H9 (cell line): ENCODE data around the gene DUSP2. TPM values are rescaled to one million over a fixed set of nuclear protein-coding genes. Genes with fewer than 3 reads are reported as not detected.

Experiments
- DNase-seq: peaks from one replicate; pipeline ENCODE4 v3.0.0-alpha.2; 2017
- H2AFZ ChIP-seq: one replicate; pipeline ENCODE4 v1.6.1; 2013; ENCODE audit warnings: mild to moderate bottlenecking, low read length, control low read depth, moderate library complexity
- H2AK5ac ChIP-seq: 2 replicates; pipeline ENCODE4 v1.6.1; 2013; ENCODE audit warnings: low read length, control low read depth, mixed read lengths; ENCODE audit not compliant: insufficient read length
- H2BK120ac ChIP-seq: one replicate; pipeline ENCODE4 v1.6.1; 2013; ENCODE audit warnings: low read depth, mild to moderate bottlenecking, low read length, control low read depth, inconsistent platforms; ENCODE audit not compliant: poor library complexity, severe bottlenecking
- H2BK12ac ChIP-seq: 2 replicates; pipeline ENCODE4 v1.6.1; 2013; ENCODE audit warnings: low read length, control low read depth, mixed read lengths, low read depth; ENCODE audit not compliant: insufficient read length
- H2BK15ac ChIP-seq: 2 replicates; pipeline ENCODE4 v1.6.1; 2013; ENCODE audit warnings: low read depth, low read length, control low read depth
- H2BK20ac ChIP-seq: one replicate; pipeline ENCODE4 v1.6.1; 2013; ENCODE audit warnings: low read depth, mild to moderate bottlenecking, low read length, control low read depth, inconsistent platforms; ENCODE audit not compliant: poor library complexity, severe bottlenecking
- H2BK5ac ChIP-seq: 2 replicates; pipeline ENCODE4 v1.6.1; 2013; ENCODE audit warnings: low read length, control low read depth, mixed read lengths; ENCODE audit not compliant: insufficient read length
- H3K14ac ChIP-seq: 2 replicates; pipeline ENCODE4 v1.6.1; 2013; ENCODE audit warnings: low read length, control low read depth; ENCODE audit not compliant: insufficient read depth
- H3K18ac ChIP-seq: 2 replicates; pipeline ENCODE4 v1.6.1; 2013; ENCODE audit warnings: low read depth, mild to moderate bottlenecking, mixed read lengths, low read length, control low read depth; ENCODE audit not compliant: insufficient read length
- H3K23ac ChIP-seq: 2 replicates; pipeline ENCODE4 v1.6.1; 2013; ENCODE audit warnings: low read length, control low read depth, mixed read lengths, low read depth; ENCODE audit not compliant: insufficient read length
- H3K23me2 ChIP-seq: 2 replicates; pipeline ENCODE4 v1.6.1; 2013; ENCODE audit warnings: low read depth, mild to moderate bottlenecking, mixed read lengths, low read length, control low read depth; ENCODE audit not compliant: insufficient read length, poor library complexity, severe bottlenecking
- H3K27ac ChIP-seq: 2 replicates; pipeline ENCODE4 v1.5.1; 2013; ENCODE audit warnings: low read length, control low read depth, mixed read lengths, low read depth; ENCODE audit not compliant: insufficient read length
- H3K27me3 ChIP-seq: 2 replicates; pipeline ENCODE4 v1.6.1; 2013; ENCODE audit warnings: low read length, control low read depth, inconsistent platforms; ENCODE audit not compliant: insufficient read depth
- H3K4ac ChIP-seq: 2 replicates; pipeline ENCODE4 v1.6.1; 2013; ENCODE audit warnings: low read depth, mild to moderate bottlenecking, control low read depth, inconsistent platforms, low read length, moderate library complexity
- H3K4me1 ChIP-seq: 2 replicates; pipeline ENCODE4 v1.6.1; 2013; ENCODE audit warnings: low read length, control low read depth, inconsistent platforms; ENCODE audit not compliant: insufficient read depth
- H3K4me2 ChIP-seq: 2 replicates; pipeline ENCODE4 v1.6.1; 2013; ENCODE audit warnings: low read length, control low read depth, mixed read lengths; ENCODE audit not compliant: insufficient read length, insufficient read depth
- H3K56ac ChIP-seq: 2 replicates; pipeline ENCODE4 v1.6.1; 2013; ENCODE audit warnings: low read depth, mild to moderate bottlenecking, mixed read lengths, low read length, control low read depth; ENCODE audit not compliant: insufficient read length
- H3K79me1 ChIP-seq: 2 replicates; pipeline ENCODE4 v1.6.1; 2013; ENCODE audit warnings: low read depth, mild to moderate bottlenecking, moderate library complexity, low read length, control low read depth, inconsistent platforms; ENCODE audit not compliant: insufficient read depth, poor library complexity, severe bottlenecking
- H3K79me2 ChIP-seq: 2 replicates; pipeline ENCODE4 v1.6.1; 2013; ENCODE audit warnings: low read length, control low read depth, inconsistent platforms; ENCODE audit not compliant: insufficient read depth
- H3K9ac ChIP-seq: 2 replicates; pipeline ENCODE4 v1.6.1; 2013; ENCODE audit warnings: low read length, control low read depth, mixed read lengths; ENCODE audit not compliant: insufficient read length; ENCODE audit errors: extremely low read depth
- H3K9me3 ChIP-seq: one replicate; pipeline ENCODE4 v1.6.1; 2013; ENCODE audit warnings: low read depth, low read length, inconsistent platforms; ENCODE audit not compliant: control insufficient read depth
- H3T11ph ChIP-seq: one replicate; pipeline ENCODE4 v1.6.1; 2013; ENCODE audit warnings: mild to moderate bottlenecking, low read length, control low read depth, inconsistent platforms
- H4K20me1 ChIP-seq: one replicate; pipeline ENCODE4 v1.6.1; 2013; ENCODE audit not compliant: control insufficient read depth, insufficient read length, insufficient read depth
- H4K5ac ChIP-seq: 2 replicates; pipeline ENCODE4 v1.6.1; 2013; ENCODE audit warnings: low read depth, mild to moderate bottlenecking, mixed read lengths, low read length, control low read depth; ENCODE audit not compliant: insufficient read length
- H4K8ac ChIP-seq: replicated peaks from 2 replicates; pipeline ENCODE4 v1.6.1; 2013; ENCODE audit warnings: low read length, control low read depth, mixed read lengths, low read depth; ENCODE audit not compliant: insufficient read length
- H4K91ac ChIP-seq: 2 replicates; pipeline ENCODE4 v1.6.1; 2013; ENCODE audit warnings: low read depth, mild to moderate bottlenecking, moderate library complexity, mixed read lengths, low read length, control low read depth; ENCODE audit not compliant: insufficient read length
- H3K27ac Mint-ChIP-seq, 3 experiments: 2 replicates in 2 of 3; 3 replicates in 1 of 3; pipeline ENCODE4 v1.8.0; 2020 to 2021; ENCODE audit warnings: mixed read lengths in 3 of 3, mild to moderate bottlenecking in 1 of 3, moderate library complexity in 1 of 3
- H3K27me3 Mint-ChIP-seq: 2 replicates; pipeline ENCODE4 v1.8.0; 2021; ENCODE audit warnings: low read depth, mild to moderate bottlenecking, moderate library complexity, mixed read lengths
- H3K36me3 Mint-ChIP-seq, 3 experiments: 2 replicates in 2 of 3; 3 replicates in 1 of 3; pipeline ENCODE4 v1.8.0; 2020 to 2021; ENCODE audit warnings: low read depth in 3 of 3, mixed read lengths in 3 of 3; ENCODE audit not compliant: insufficient read depth in 1 of 3
- H3K4me1 Mint-ChIP-seq, 2 experiments: 2 replicates each; pipeline ENCODE4 v1.8.0; 2020; ENCODE audit warnings: mixed read lengths in 2 of 2
- H3K4me3 Mint-ChIP-seq, 2 experiments: 2 replicates in 1 of 2; 3 replicates in 1 of 2; pipeline ENCODE4 v1.8.0; 2020 to 2021; ENCODE audit warnings: mild to moderate bottlenecking in 2 of 2, mixed read lengths in 2 of 2, moderate library complexity in 1 of 2
- H3K9me3 Mint-ChIP-seq, 2 experiments: 2 replicates in 1 of 2; 3 replicates in 1 of 2; pipeline ENCODE4 v1.8.0; 2020; ENCODE audit warnings: mild to moderate bottlenecking in 2 of 2, mixed read lengths in 2 of 2, moderate library complexity in 1 of 2
- CTCF ChIP-seq: fragments of 200-600 bp; sonication (generic); conservative IDR thresholded peaks from 3 replicates; pipeline ENCODE4 v1.8.0; 2021; ENCODE audit warnings: antibody characterized with exemption, mild to moderate bottlenecking
- WGBS: extraction: QIAGEN DNeasy Blood & Tissue Kit; methylation state at CpG from one replicate; pipeline ENCODE4 v1.1.7; 2013; ENCODE audit warnings: missing lambda C conversion rate, low lambda C conversion rate, mixed read lengths; ENCODE audit not compliant: insufficient read length; ENCODE audit errors: extremely low coverage; 5-methylcytosine and 5-hydroxymethylcytosine counted together
- total RNA-seq: library from RNA; stranded (reverse); gene quantifications from 2 replicates; pipeline ENCODE4 v1.2.1, GENCODE V29; 2021

The DUSP2 gene
- total RNA-seq, 1 experiment from 2014 or later, result 14.9 TPM

GRCh38 chr2:96186562-96186961 is 41.3 kb upstream of the DUSP2 start:
- TF ChIP-seq CTCF, result no peak
- Histone ChIP-seq H2BK15ac (no peak overlapping the region), H3T11ph (no peak overlapping the region), H2BK5ac (no peak overlapping the region), H2AFZ (no peak overlapping the region), H2BK12ac (no peak overlapping the region), H3K14ac (no peak overlapping the region), H3K23ac (no peak overlapping the region), H3K4ac (no peak overlapping the region), H2BK120ac (no peak overlapping the region), H3K9ac (no peak overlapping the region), H2AK5ac (no peak overlapping the region), H3K4me1 (no peaks in the 10 kb centered on the region), H3K4me2 (no peak overlapping the region), H3K27ac (no peak overlapping the region), H3K9me3 (no peaks in the 10 kb centered on the region), H4K91ac (no peak overlapping the region), H4K5ac (no peak overlapping the region), H4K20me1 (no peaks in the 10 kb centered on the region), H3K18ac (no peak overlapping the region), H4K8ac (no peak overlapping the region), H3K79me1 (no peaks in the 10 kb centered on the region), H3K27me3 (no peaks in the 10 kb centered on the region), H3K56ac (no peak overlapping the region), H3K23me2 (no peaks in the 10 kb centered on the region), H2BK20ac (no peak overlapping the region), H3K79me2 (no peaks in the 10 kb centered on the region)
- Mint-ChIP-seq H3K27me3 (no peaks in the 10 kb centered on the region), H3K36me3 (peaks cover 34 to 60% (median 52%) of the 10 kb centered on the region in 3 experiments), H3K4me1 (no peaks in the 10 kb centered on the region), H3K4me3 (no peak overlapping the region), H3K9me3 (no peaks in the 10 kb centered on the region), H3K27ac (no peak overlapping the region)
- DNase-seq, result no peak
- no CpG with 5 or more reads among the region's 5 CpGs for WGBS
